ENCODE data around the gene PBXIP1. TPM values are rescaled to one million over a fixed set of nuclear protein-coding genes. Genes with fewer than 3 reads are reported as not detected.

PBXIP1 gene
- total RNA-seq, 1 donor from 2014 or later = 23.7 TPM

DNA sequence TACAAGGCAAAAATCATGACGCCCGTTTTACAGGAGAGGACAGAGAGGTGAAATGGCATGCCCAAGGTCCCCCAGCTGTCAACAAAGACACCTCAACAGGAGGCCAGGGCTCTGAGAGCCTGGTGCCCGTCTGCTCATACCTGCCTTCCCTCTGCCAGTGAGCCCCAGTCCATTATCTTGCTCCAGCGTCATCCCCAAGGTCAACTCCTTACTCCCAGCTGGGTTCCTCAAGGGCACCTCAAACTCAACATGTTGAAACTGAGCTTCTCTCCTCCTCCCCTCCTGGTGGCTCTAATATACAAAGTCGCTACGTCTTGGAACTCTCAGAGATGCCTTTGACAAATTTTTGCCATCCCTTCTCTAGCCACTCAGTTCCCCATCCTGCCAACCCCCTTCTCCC is 3.2 kb downstream of the PBXIP1 start:
- Histone ChIP-seq H3K36me3 (ENCODE audit: control insufficient read depth, insufficient read depth, low read length) (no peaks in the 10 kb centered on the region), H3K27me3 (ENCODE audit: control insufficient read depth, insufficient read depth, low read length) (no peaks in the 10 kb centered on the region), H3K4me3 (ENCODE audit: low read depth, low read length) (no peak overlapping the region)
- no peak for TF ChIP-seq CTCF (IDR thresholded peaks at IDR 0.05; ENCODE audit: insufficient read depth, low read length, severe bottlenecking)
- DNase-seq (ENCODE audit: low read depth) = no peak
- no peak for FAIRE-seq

DNA sequence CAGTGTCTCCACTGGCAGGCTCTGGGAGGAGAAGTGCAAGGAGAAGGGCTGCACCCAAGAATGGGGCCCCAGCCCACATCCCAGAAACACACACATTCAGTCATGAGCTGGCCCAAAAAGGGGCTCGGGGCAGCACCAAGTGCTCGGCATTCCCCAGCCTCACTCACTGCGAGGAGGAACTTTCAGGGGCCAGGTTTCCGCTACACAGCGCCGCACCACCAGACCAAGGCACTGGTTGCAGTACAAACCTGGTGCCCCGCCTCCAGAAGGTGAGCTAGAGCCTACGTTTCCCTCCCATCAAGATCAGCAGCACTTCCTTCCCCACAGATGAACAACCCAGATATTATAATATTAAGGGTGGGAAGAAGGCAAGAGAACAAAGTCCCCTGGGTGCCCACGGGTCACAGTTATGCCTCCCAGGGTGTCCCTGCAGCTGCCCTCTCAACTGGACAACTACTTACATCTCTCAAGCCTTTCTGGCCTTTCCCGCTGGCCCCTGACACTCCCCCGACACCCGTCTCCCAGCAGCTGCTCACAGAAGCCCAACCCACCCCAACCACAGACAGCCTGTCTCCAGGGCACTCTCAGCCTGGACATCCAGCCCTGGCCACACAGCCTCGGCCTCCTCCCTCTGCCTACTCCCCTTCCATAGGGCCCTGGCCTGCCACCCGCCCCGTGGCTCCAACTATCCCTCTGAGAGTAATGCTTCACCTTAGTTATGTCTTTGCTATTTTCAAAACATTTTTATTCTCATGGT is 3.8 kb downstream of the PBXIP1 start:
- FAIRE-seq (no peak), DNase-seq (ENCODE audit: low read depth) (no peak)
- Histone ChIP-seq H3K27me3 (ENCODE audit: control insufficient read depth, insufficient read depth, low read length) (no peaks in the 10 kb centered on the region), H3K4me3 (ENCODE audit: low read depth, low read length) (no peak overlapping the region), H3K36me3 (ENCODE audit: control insufficient read depth, insufficient read depth, low read length) (no peaks in the 10 kb centered on the region)
- TF ChIP-seq CTCF (IDR thresholded peaks at IDR 0.05; ENCODE audit: insufficient read depth, low read length, severe bottlenecking) = no peak

DNA sequence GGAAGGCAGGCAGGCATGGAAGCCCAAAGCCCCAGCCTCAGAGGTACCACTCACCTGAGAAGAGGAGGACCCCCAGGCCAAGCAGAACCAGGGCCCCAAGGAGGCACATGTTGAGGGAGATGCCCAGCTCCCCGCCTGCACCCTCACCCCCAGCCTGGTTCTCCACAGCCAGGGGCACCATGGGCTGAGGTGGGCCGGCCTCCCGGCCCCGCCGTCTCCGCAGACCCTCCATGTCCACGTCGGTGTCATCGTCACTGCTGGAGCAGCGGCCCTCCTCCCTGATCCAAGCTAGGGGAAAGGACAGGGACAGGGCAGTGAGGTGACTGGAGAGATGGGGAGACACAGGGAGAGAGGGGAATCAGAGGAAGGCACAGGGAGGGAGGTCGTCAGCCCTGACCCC is 7.8 kb downstream of the PBXIP1 start:
- Histone ChIP-seq H3K36me3 (ENCODE audit: control insufficient read depth, insufficient read depth, low read length) (no peaks in the 10 kb centered on the region), H3K4me3 (ENCODE audit: low read depth, low read length) (no peak overlapping the region), H3K27me3 (ENCODE audit: control insufficient read depth, insufficient read depth, low read length) (no peaks in the 10 kb centered on the region)
- TF ChIP-seq CTCF (IDR thresholded peaks at IDR 0.05; ENCODE audit: insufficient read depth, low read length, severe bottlenecking) = no peak
- no peak for DNase-seq (ENCODE audit: low read depth)
- no peak for FAIRE-seq

GRCh38 chr1:154945962-154946850 is 9.7 kb downstream of the PBXIP1 start:
- no peaks in the 10 kb centered on the region for H3K36me3 ChIP-seq (ENCODE audit: control insufficient read depth, insufficient read depth, low read length)
- DNase-seq (ENCODE audit: low read depth) (no peak), FAIRE-seq (no peak)
- H3K27me3 ChIP-seq (ENCODE audit: control insufficient read depth, insufficient read depth, low read length) = no peaks in the 10 kb centered on the region
- no peak overlapping the region for H3K4me3 ChIP-seq (ENCODE audit: low read depth, low read length)
- no peak for TF ChIP-seq CTCF (IDR thresholded peaks at IDR 0.05; ENCODE audit: insufficient read depth, low read length, severe bottlenecking)

DNA sequence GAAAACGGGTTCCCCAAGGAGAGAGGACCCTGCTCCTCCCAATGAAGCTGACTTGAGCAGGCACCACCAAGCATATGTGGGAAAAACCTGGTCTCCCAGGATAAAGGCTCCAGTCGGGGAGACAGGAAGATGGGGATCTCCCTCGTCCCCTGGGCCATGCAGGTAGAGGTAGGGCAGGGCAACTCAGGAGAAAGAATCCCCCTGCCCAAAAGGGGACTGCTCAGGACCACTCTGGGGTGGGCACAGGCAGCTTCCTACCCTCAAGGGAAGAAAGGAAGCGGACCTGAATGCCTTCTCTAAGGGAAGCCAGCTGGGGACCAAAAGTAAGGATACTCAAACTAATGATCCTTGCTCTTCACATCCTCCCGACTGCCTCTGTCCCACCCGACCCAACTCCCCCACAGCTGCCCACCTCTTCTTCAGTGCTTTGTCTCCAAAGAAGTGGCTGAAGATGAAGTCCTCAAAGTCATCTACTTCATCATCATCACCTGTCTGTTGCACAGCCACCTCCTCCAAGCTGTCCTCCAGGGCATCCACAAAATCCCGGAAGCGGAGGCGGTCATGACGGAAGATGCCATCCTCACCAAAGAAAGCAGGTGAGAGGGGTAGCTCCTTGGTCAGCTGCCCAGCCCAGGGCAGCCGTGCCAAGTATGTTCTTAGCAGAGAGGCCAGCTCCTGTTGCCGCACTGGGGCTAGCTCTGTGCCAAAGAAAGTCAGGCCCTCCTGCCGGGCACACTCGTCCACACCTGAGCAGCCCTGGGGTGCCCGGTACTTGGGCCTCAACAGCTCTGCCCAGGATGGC is 10.5 kb downstream of the PBXIP1 start:
- Histone ChIP-seq H3K4me3 (ENCODE audit: low read depth, low read length) (no peak overlapping the region), H3K36me3 (ENCODE audit: control insufficient read depth, insufficient read depth, low read length) (no peaks in the 10 kb centered on the region), H3K27me3 (ENCODE audit: control insufficient read depth, insufficient read depth, low read length) (no peaks in the 10 kb centered on the region)
- DNase-seq (ENCODE audit: low read depth) = no peak
- no peak for TF ChIP-seq CTCF (IDR thresholded peaks at IDR 0.05; ENCODE audit: insufficient read depth, low read length, severe bottlenecking)
- FAIRE-seq = no peak
